ENCODE measurements around the gene GRM8. TPM values are rescaled to one million over a fixed set of nuclear protein-coding genes. Genes with fewer than 3 reads are reported as not detected.

Gene GRM8
- total RNA-seq, 6 experiments from 2014 or later: not detected

DNA sequence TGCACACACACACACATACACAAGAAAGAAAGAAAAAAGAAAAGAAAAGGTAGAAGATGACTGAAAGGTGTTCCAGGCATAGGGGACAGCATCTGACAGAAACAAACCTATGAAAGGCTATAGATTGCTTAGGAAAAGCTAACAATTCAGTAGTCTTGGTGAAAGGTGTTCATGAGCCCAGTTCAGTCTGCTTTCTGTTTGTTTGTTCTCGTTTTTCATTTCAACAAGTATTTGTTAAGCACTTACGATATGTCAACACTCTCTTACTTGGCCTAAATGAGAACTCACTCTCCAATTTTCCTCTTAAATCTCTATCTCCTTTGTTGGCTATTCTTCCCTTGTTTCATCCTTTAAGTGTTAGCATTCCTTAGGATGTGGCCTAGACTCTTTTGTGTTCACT is 133.2 kb downstream of the GRM8 start:
- Mint-ChIP-seq H3K27ac (no peak overlapping the region), H3K9me3 (peaks cover 25% of the 10 kb centered on the region), H3K4me3 (no peak overlapping the region), H3K27me3 (ENCODE audit: insufficient read depth) (peaks cover 2% of the 10 kb centered on the region; the same call in 1 of the 2 replicates), H3K36me3 (ENCODE audit: low read depth) (no peaks in the 10 kb centered on the region), H3K4me1 (ENCODE audit: low read depth) (no peaks in the 10 kb centered on the region)
- no peak for TF ChIP-seq CTCF (IDR thresholded peaks at IDR 0.05)
- DNase-seq: no peak

- TF ChIP-seq CTCF (IDR thresholded peaks at IDR 0.05): no peak
- no peak overlapping the region for H3K27ac Mint-ChIP-seq
Observed at GRCh38 chr7:127114742-127115265, 137.9 kb downstream of the GRM8 start.

GRCh38 chr7:127107601-127108007 is 145.1 kb downstream of the GRM8 start:
- no peak overlapping the region for H3K4me3 Mint-ChIP-seq
- H3K9me3 Mint-ChIP-seq: peaks cover 44% of the 10 kb centered on the region
- no peaks in the 10 kb centered on the region for H3K36me3 Mint-ChIP-seq (ENCODE audit: low read depth)
- TF ChIP-seq CTCF (IDR thresholded peaks at IDR 0.05): peak; percentile 68
- peak; percentile 17 for DNase-seq
- no peaks in the 10 kb centered on the region for H3K27me3 Mint-ChIP-seq (ENCODE audit: insufficient read depth)
- H3K4me1 Mint-ChIP-seq (ENCODE audit: low read depth): no peaks in the 10 kb centered on the region
- H3K27ac Mint-ChIP-seq: no peak overlapping the region

More at GRCh38 chr7:127114742-127115265, 137.9 kb downstream of the GRM8 start:
- no peak for DNase-seq
- peaks cover 32% of the 10 kb centered on the region for H3K9me3 Mint-ChIP-seq
- H3K4me1 Mint-ChIP-seq (ENCODE audit: low read depth): no peaks in the 10 kb centered on the region
- H3K27me3 Mint-ChIP-seq (ENCODE audit: insufficient read depth): peaks cover 2% of the 10 kb centered on the region; the same call in 1 of the 2 replicates
- H3K36me3 Mint-ChIP-seq (ENCODE audit: low read depth): no peaks in the 10 kb centered on the region
- no peak overlapping the region for H3K4me3 Mint-ChIP-seq

GRCh38 chr7:127093340-127093739 is 159.4 kb downstream of the GRM8 start:
- H3K4me1 Mint-ChIP-seq (ENCODE audit: low read depth): no peaks in the 10 kb centered on the region
- H3K27ac Mint-ChIP-seq: no peak overlapping the region
- no peaks in the 10 kb centered on the region for H3K36me3 Mint-ChIP-seq (ENCODE audit: low read depth)
- no peak overlapping the region for H3K4me3 Mint-ChIP-seq
- no peaks in the 10 kb centered on the region for H3K27me3 Mint-ChIP-seq (ENCODE audit: insufficient read depth)
- peaks cover 45% of the 10 kb centered on the region for H3K9me3 Mint-ChIP-seq
- DNase-seq: no peak
- no peak for TF ChIP-seq CTCF (IDR thresholded peaks at IDR 0.05)

DNA sequence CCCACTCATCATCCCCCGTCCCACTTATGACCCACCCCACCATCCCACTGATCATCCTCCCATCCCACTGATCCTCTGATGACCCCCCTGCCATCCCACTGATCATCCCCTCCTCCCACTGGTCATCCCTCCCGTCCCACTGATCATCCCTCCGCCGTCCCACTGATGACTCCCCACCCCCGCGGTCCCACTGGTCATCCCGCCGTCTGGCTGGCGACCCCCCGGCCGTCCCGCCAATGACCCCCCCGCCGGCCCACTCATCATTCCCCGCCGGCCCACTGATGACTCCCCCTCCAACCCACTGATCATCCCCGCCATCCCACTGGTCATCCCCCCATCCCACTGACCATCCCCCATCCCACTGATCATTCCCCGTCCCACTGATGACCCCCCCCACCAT is 161.1 kb downstream of the GRM8 start:
- no peak for DNase-seq
- Mint-ChIP-seq H3K36me3 (ENCODE audit: low read depth) (no peaks in the 10 kb centered on the region), H3K4me3 (no peak overlapping the region)

More for the DNA sequence above, 161.1 kb downstream of the GRM8 start:
- Mint-ChIP-seq H3K27me3 (ENCODE audit: insufficient read depth) (no peaks in the 10 kb centered on the region), H3K27ac (no peak overlapping the region), H3K9me3 (peaks cover 48% of the 10 kb centered on the region), H3K4me1 (ENCODE audit: low read depth) (no peaks in the 10 kb centered on the region)
- TF ChIP-seq CTCF (IDR thresholded peaks at IDR 0.05): no peak
